Liver (tissue), 3 donors: ENCODE measurements around the gene SLC2A14.

Experiments
- JUND ChIP-seq, 2 donors: IDR thresholded peaks; 2 replicates each; pipeline ENCODE4 v1.6.1; 2016; ENCODE audit warnings: antibody characterized with exemption in 2 of 2
- TF ChIP-seq, protein P1 (sequence below): fragments of 150-350 bp; IDR thresholded peaks from 2 replicates; pipeline ENCODE4 v1.5.1; 2017; ENCODE audit warnings: improper control_type of control experiment, low read depth, low read length; ENCODE audit not compliant: missing input control
- TF ChIP-seq, protein P2 (sequence below): IDR thresholded peaks from 2 replicates; pipeline ENCODE4 v1.6.1; 2016; ENCODE audit warnings: antibody characterized with exemption, mild to moderate bottlenecking
- donor health status: healthy.
- donor health status: healthy.

DNA sequence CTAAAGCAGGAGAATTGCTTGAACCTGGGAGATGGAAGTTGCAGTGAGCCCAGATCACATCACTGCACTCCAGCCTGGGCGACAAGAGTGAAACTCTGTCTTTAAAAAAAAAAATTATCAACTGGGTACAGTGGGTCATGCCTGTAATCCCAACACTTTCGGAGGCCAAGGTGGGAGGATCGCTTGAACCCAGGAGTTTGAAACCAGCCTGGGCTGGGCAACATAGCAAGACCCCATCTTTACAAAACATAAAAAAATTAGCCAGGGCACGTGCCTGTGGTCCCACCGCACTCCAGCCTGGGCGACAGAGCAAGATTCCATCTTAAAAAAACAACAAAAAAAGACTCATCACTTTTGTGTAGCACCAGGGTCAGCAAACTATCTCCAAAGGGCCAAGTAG is 90.7 kb downstream of the SLC2A14 start:
- TF ChIP-seq, protein P1, sequence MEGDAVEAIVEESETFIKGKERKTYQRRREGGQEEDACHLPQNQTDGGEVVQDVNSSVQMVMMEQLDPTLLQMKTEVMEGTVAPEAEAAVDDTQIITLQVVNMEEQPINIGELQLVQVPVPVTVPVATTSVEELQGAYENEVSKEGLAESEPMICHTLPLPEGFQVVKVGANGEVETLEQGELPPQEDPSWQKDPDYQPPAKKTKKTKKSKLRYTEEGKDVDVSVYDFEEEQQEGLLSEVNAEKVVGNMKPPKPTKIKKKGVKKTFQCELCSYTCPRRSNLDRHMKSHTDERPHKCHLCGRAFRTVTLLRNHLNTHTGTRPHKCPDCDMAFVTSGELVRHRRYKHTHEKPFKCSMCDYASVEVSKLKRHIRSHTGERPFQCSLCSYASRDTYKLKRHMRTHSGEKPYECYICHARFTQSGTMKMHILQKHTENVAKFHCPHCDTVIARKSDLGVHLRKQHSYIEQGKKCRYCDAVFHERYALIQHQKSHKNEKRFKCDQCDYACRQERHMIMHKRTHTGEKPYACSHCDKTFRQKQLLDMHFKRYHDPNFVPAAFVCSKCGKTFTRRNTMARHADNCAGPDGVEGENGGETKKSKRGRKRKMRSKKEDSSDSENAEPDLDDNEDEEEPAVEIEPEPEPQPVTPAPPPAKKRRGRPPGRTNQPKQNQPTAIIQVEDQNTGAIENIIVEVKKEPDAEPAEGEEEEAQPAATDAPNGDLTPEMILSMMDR: no peak
- TF ChIP-seq, protein P2, sequence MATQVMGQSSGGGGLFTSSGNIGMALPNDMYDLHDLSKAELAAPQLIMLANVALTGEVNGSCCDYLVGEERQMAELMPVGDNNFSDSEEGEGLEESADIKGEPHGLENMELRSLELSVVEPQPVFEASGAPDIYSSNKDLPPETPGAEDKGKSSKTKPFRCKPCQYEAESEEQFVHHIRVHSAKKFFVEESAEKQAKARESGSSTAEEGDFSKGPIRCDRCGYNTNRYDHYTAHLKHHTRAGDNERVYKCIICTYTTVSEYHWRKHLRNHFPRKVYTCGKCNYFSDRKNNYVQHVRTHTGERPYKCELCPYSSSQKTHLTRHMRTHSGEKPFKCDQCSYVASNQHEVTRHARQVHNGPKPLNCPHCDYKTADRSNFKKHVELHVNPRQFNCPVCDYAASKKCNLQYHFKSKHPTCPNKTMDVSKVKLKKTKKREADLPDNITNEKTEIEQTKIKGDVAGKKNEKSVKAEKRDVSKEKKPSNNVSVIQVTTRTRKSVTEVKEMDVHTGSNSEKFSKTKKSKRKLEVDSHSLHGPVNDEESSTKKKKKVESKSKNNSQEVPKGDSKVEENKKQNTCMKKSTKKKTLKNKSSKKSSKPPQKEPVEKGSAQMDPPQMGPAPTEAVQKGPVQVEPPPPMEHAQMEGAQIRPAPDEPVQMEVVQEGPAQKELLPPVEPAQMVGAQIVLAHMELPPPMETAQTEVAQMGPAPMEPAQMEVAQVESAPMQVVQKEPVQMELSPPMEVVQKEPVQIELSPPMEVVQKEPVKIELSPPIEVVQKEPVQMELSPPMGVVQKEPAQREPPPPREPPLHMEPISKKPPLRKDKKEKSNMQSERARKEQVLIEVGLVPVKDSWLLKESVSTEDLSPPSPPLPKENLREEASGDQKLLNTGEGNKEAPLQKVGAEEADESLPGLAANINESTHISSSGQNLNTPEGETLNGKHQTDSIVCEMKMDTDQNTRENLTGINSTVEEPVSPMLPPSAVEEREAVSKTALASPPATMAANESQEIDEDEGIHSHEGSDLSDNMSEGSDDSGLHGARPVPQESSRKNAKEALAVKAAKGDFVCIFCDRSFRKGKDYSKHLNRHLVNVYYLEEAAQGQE: no peak
- no peak for TF ChIP-seq JUND (IDR thresholded peaks at IDR 0.05)
